Upper lobe of right lung (tissue), 1 donor: Measurements from ENCODE around the gene PGAM1. TPM values are rescaled to one million over a fixed set of nuclear protein-coding genes. Genes with fewer than 3 reads are reported as not detected.

Source experiments
- ATAC-seq: fragments of 200-7000 bp; cut with Tn5 transposase; one replicate; pipeline ENCODE4 v1.9.1; 2020; ENCODE audit warnings: mild to moderate bottlenecking, moderate library complexity
- DNase-seq: peaks from one replicate; pipeline ENCODE4 v3.0.0-alpha.2; 2020
- H3K27ac ChIP-seq: fragments of 200-600 bp; one replicate; pipeline ENCODE4 v1.8.0; 2022
- H3K27me3 ChIP-seq: fragments of 200-600 bp; one replicate; pipeline ENCODE4 v1.8.0; 2022; ENCODE audit warnings: mild to moderate bottlenecking
- H3K36me3 ChIP-seq: fragments of 200-600 bp; one replicate; pipeline ENCODE4 v1.8.0; 2022
- H3K4me1 ChIP-seq: fragments of 200-600 bp; one replicate; pipeline ENCODE4 v1.8.0; 2022
- H3K4me3 ChIP-seq: fragments of 200-600 bp; one replicate; pipeline ENCODE4 v1.8.0; 2022; ENCODE audit warnings: mild to moderate bottlenecking
- H3K9me3 ChIP-seq: fragments of 200-600 bp; one replicate; pipeline ENCODE4 v1.8.0; 2022
- intact Hi-C: fragments of 100-400 bp; cut with DNase I; formaldehyde crosslinking; loops from one replicate; pipeline ENCODE4 v1.11.0; 2022
- total RNA-seq: library from RNA; stranded (reverse); fragmentation: NEBNext Ultra II Directional; extraction: Animal tissue kit (Norgen Biotek cat#: 25700); gene quantifications from one replicate; pipeline ENCODE4 v1.2.1, GENCODE V29; 2021
- TF ChIP-seq, protein P1 (sequence below): fragments of 200-600 bp; IDR thresholded peaks from one replicate; pipeline ENCODE4 v1.8.0; 2022; ENCODE audit warnings: antibody characterized with exemption
- donor health status: DM: no; HTN: yes; CAD: no; lungs with severe emphysema.

PGAM1 gene
- total RNA-seq, 1 donor from 2014 or later, result 139 TPM

DNA sequence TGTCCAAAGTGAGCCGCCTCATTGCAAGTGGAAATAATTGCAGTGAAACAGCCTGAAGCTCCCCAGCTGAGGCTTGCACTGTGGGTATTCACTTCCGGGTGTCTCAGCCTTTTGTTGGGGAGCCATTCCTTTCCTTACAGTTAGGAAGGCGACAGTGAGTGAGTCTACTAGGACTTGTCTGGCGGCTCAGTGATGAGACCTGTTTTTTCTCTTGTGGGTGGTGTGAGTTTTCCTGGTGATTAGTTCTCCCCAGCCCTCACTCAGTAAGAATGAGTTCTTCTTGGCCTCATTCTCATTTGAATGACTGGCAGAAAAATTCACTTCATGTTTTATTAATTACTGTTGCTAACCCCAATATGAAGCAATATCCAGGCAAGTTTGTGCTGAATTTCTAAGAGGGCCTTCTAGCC, 2.6 kb downstream of the PGAM1 start:
- Histone ChIP-seq H3K36me3 (peaks cover 27% of the 10 kb centered on the region), H3K4me1 (peaks cover 28% of the 10 kb centered on the region), H3K4me3 (no peak overlapping the region), H3K9me3 (no peaks in the 10 kb centered on the region), H3K27ac (no peak overlapping the region), H3K27me3 (no peaks in the 10 kb centered on the region)
- DNase-seq, result no peak
- ATAC-seq, result no peak
- intact Hi-C loops, result no loop called here
- TF ChIP-seq, protein P1, sequence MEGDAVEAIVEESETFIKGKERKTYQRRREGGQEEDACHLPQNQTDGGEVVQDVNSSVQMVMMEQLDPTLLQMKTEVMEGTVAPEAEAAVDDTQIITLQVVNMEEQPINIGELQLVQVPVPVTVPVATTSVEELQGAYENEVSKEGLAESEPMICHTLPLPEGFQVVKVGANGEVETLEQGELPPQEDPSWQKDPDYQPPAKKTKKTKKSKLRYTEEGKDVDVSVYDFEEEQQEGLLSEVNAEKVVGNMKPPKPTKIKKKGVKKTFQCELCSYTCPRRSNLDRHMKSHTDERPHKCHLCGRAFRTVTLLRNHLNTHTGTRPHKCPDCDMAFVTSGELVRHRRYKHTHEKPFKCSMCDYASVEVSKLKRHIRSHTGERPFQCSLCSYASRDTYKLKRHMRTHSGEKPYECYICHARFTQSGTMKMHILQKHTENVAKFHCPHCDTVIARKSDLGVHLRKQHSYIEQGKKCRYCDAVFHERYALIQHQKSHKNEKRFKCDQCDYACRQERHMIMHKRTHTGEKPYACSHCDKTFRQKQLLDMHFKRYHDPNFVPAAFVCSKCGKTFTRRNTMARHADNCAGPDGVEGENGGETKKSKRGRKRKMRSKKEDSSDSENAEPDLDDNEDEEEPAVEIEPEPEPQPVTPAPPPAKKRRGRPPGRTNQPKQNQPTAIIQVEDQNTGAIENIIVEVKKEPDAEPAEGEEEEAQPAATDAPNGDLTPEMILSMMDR, result no peak

- DNase-seq (no peak), ATAC-seq (no peak)
- H3K4me3 ChIP-seq, result no peak overlapping the region
- peaks cover 79% of the 10 kb centered on the region for H3K36me3 ChIP-seq
- TF ChIP-seq, protein P1, result no peak
- intact Hi-C loops, result no loop called here
- H3K27ac ChIP-seq, result no peak overlapping the region
- H3K4me1 ChIP-seq, result no peaks in the 10 kb centered on the region
- no peaks in the 10 kb centered on the region for H3K9me3 ChIP-seq
- H3K27me3 ChIP-seq, result no peaks in the 10 kb centered on the region
Observed at GRCh38 chr10:97434055-97434454, 8.1 kb downstream of the PGAM1 start.

- DNase-seq, result no peak
- Histone ChIP-seq H3K9me3 (no peaks in the 10 kb centered on the region), H3K36me3 (peaks cover 84% of the 10 kb centered on the region), H3K4me1 (no peaks in the 10 kb centered on the region), H3K4me3 (no peak overlapping the region), H3K27me3 (no peaks in the 10 kb centered on the region), H3K27ac (no peak overlapping the region)
- TF ChIP-seq, protein P1, result no peak
- no peak for ATAC-seq
- intact Hi-C loops, result no loop called here
Observed at GRCh38 chr10:97434557-97434956, 8.6 kb downstream of the PGAM1 start.

DNA sequence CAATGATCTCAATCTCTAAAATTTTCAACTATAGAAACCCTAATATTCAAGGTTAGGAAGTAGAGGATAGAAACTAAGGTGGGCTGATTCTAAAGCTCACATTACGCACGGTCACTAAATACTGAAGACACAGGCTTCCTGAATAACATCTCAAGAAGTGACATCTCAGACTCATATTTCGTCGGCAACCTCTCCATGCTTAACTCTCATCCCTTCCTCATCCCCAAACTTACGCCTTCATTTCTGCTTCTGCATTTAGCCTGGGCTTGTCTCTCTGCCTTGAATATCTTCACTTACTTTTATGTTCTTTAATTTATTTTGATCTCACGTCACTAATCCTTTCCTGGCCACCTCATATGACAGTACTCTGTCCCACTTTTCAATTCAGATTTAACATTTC, 9.2 kb downstream of the PGAM1 start:
- ATAC-seq (no peak), DNase-seq (no peak)
- Histone ChIP-seq H3K27ac (no peak overlapping the region), H3K4me1 (no peaks in the 10 kb centered on the region), H3K27me3 (no peaks in the 10 kb centered on the region), H3K9me3 (no peaks in the 10 kb centered on the region), H3K4me3 (no peak overlapping the region), H3K36me3 (peaks cover 87% of the 10 kb centered on the region)
- intact Hi-C loops, result no loop called here
- TF ChIP-seq, protein P1, result no peak

DNA sequence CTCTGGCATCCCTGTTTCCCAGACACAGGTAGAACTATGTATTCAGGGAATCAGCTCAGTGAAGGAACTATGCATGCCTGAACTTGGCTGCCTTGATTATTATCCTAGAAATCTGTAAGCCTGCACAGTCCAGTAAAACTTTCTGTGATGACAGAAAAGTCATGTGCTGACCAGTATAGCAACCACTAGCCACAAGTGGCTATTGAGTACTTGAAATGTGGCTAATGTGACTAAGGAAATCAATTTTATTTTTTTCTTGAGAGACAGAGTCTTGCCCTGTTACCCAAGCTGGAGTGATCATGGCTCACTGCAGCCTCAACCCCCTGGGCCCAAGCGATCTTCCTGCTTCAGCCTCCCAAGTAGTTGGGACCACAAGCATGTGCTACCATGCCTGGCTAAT, 16.3 kb downstream of the PGAM1 start:
- Histone ChIP-seq H3K9me3 (no peaks in the 10 kb centered on the region), H3K4me3 (no peak overlapping the region), H3K27me3 (no peaks in the 10 kb centered on the region), H3K4me1 (peaks cover 21% of the 10 kb centered on the region), H3K27ac (no peak overlapping the region), H3K36me3 (peaks cover 53% of the 10 kb centered on the region)
- ATAC-seq (no peak), DNase-seq (no peak)
- TF ChIP-seq, protein P1, result no peak
- intact Hi-C loops, result no loop called here

- TF ChIP-seq, protein P1, result no peak
- Histone ChIP-seq H3K27ac (no peak overlapping the region), H3K27me3 (no peaks in the 10 kb centered on the region), H3K4me3 (no peak overlapping the region), H3K9me3 (no peaks in the 10 kb centered on the region), H3K4me1 (peaks cover 37% of the 10 kb centered on the region), H3K36me3 (peaks cover 36% of the 10 kb centered on the region)
- intact Hi-C loops, result no loop called here
- no peak for DNase-seq
- no peak for ATAC-seq
Observed at GRCh38 chr10:97444212-97444611, 18.2 kb downstream of the PGAM1 start.
